ENCODE measurements around the gene C17orf100.

GRCh38 chr17:6630390-6630789 lies 21.2 kb upstream of the C17orf100 start:
- TF ChIP-seq EZH2 (IDR thresholded peaks at IDR 0.05) (no peak), POLR2AphosphoS5 (IDR thresholded peaks at IDR 0.05; ENCODE audit: borderline replicate concordance, low read depth, low read length) (no peak)

Measured in SK-N-MC (cell line).